ENCODE results near the gene ST7.

Gene ST7

DNA sequence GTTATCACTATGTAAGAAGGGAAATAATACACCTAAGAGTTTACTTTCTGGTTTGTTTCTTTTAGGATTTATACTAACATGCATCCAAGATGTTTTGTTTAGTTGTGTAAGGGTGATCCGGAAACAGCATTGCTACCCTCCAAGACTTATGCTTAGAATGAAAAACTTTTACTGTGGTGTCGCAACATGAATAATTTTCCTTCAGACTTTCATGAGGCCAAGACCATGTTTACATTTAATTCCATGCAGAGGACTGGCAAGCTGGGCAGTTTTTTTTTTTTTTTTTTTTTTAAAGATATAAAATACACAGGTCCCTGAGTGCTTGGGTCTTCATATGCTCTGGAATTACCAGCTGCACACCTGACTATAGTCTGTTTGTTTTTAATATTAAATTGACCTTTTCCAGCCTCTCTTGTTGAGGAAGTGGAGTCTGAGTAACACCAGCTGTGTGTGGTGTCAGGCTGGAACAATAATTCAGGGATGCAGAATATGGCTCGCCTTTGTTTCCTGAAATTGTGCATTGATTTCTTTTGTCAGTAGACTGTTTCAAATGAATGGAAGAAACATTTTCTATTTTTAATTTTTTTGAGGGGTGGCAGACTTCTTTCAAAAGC lies 81.7 kb downstream of the ST7 start:
- DNase-seq: no peak

DNA sequence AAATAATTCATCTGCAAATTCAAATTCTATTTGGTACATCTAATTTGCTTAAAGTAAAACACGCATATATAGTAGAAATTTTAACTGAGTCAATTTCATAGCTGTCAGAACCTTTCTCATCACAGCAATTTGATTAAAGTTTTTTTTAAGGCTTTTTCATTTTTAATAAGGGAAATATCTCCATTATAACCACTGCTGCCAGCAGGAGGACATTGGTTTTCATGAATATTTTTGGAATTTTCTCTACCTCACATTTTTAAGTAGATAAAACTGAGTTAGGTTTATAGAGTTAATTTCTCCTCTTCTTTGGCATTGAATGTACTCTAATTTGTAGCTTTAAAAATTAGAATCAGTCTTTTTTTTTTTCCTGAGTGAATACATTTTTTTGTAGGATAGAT lies 82.2 kb downstream of the ST7 start:
- no peak for DNase-seq

DNA sequence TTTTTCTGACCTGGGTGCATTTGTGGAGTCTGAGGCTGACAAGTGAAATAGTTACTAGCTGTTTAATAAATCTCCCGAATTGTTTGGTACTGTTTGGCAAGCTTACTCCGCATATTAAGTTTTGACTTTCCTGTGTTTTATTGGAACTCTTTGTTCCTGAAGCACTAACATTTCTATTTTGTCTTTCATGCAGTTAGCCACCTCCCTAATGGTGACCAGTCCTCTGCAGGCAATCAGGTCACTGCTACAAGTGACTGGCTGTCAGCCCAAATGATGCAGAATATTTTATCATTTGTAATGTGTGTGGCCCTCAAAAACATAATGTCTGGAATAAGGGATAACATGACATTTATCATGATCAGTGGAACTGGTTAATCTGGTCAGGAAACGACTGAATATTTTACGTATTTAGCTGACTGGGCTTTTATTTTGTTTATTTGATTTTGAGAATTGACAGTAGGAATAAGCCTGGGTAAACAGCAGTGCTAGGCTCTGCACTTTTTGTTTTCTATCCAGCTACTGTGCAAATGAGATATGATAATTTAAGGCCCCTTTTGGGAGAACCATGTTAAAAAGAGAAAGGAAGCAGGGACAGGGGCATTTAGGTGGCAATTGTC lies 82.9 kb downstream of the ST7 start:
- DNase-seq: no peak

DNA sequence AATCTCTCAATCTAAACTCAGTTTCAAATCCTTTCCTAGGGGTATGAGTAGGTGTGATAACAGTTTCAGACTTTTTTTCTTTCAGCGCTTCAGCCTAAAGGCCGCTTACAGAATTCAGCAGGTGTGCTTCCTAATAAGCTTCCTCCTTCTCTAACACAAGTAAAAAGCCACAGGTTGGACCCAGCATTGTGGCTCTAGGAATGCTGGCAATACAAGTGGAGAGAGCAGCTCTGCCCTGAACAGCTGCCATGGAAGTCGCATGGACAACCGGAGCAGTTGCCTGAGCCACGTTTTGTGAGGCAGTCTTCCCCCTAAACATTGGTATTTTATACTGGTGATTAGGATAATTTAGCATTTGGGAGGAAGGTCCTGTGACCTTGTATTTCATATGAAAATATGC lies 83.5 kb downstream of the ST7 start:
- DNase-seq: no peak

DNA sequence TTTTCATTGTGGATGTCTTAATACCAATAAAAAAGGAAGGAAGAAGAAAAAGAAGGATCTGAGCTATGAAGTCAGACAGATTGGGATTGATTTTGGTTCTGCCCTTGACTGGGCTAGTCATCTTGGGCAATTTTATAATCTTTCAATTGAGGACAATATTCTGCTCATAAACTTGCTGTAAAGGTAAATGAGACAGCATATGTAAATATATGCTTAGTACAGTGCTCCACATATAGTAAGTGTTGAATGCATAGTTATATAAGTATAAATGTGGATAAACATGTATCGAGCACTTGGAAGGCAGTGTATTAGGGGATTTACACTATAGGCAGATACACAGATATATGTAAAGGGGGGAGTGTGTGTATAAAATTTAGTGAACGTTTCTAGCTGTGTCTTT lies 85.1 kb downstream of the ST7 start:
- no peak for DNase-seq

DNA sequence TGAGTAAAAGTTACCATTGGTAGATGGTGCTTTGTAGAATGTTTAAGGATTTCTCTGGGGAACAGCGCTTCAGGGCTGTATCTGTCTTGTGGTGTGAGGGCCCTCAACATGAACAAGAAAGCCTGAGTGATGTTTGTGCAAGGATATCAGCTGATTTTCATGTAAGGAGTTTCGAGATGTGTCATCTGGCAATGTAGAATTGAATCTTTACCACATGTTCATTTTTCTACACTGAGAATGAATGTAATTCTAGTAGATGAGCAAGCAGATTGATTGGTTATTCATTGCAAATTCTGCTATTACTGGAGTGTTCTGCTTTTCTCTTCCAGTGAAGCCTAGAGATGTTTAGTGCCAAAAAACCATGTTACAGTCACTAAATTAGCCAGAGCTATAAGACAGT lies 87.7 kb downstream of the ST7 start:
- no peak for DNase-seq

DNA sequence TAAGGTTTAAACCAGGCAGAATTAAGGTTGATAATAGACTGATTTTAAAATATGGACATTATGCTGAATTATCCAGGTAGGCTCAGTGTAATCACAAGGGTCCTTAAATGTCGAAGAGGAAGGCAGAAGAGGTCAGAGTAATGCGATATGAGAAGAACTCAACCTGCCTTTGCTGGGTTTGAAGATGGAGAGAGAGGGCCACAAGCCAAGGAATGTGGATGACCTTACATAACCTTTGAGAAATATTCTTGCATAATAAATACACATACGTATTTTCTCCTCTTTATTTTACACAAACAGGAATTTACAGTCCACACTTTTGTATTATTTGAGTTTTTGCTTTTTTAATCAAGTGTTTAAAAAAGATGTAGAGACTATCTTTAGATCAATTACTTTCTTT lies 88.5 kb downstream of the ST7 start:
- DNase-seq: no peak

DNA sequence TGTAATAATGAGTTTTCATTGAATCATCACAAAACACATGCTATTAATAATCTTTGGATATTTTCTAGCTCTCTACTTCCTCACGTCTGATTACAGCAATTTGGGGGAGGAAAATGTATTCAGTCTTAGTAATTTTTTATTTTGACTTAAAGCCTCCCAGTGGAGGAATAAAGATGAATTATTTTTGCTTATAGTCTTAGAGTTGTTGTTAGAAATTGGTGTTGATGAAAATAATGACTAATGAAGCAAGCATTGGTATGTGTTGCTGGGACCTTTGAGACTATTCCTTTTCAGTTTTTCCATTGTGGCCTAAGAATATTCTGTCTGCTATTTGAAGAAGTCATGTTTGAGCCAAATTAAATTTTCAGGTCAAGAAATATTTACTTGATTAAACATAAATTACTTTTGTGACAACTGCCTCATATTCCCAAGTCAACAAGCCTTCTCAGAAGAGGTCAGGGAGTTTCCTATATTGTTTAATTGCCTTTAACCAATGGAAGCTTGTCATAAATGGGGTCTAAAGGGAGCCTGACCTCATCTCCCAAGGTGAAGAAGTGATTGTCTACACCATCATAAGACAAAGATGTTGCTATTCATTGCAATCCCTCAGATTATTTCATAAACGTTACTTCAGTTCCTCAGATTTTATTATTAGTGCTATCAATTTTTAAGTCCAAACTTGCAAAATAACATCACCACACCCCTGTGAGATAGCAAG lies 90.0 kb downstream of the ST7 start:
- no peak for DNase-seq

DNA sequence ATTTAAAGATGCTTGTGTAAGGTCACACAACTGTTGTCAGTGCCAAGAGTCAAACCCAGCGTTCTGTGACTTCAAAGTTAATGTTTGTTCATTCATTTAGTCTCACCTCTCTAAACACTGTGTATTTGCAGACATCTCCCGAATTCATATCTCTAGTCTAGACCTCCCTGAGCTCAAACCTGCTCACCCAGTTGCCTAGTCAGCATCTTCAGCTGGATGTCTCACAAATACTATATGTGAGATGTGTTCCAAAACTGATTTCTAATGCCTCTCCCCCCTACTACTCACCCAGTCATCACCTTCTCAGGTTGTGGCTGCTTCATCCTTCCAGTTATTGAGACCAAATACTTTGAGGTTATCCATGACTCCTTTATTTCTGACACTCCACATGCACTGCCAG lies 91.4 kb downstream of the ST7 start:
- DNase-seq: no peak

DNA sequence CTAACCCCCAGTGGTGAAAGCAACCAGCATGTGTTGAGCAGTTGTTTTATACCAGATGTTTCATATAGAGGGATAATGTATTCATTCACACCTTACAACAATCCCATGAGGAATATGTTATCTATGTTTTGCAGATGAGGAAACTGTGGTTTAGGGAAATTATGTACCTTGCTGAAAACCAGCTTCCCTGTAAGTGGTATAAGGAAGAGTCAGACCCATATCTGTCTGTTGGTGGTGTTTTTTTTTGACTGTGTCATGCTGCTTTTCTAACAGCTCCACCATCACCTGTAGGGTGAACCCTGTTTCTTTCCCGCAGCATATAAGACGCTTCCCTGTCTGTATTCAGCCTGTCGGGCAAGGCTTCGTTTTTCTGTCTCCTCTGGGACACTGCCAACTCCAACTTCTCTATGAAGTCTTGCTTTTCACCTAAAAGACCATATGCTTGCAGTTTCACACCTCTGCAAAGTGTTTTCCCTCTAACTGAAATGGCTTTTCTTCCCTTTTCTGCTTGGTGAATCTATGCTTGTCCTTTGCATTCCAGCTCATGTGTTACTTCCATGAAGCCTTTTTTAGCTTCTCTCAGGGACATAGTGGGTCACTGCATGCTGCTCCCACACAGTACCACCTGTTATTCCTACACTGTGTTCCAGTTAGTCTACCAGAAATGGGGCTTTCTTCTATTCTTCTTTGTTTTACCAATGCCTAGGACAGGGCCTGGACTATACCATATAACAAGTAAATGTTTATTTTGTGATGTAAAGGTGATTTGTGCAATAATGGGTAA lies 92.8 kb downstream of the ST7 start:
- no peak for DNase-seq

DNA sequence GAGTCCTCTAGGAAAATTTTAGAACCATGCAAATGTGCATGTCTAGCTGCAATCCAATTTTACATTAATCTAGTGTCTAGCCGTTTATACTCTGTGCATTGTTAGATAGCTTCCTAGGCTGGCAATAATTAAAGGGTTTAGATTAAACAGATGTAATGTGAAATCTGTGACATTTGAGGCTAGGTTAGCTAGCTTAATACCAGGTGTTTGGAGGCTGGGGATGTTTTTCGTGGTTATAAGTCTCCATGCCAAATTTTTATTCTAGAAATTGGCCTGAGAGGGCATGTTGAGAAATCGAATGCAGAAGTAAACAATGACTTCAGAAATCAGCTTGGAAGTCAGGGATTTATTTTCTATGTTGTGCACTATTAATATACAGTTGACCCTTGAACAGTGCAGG lies 94.2 kb downstream of the ST7 start:
- DNase-seq: no peak

DNA sequence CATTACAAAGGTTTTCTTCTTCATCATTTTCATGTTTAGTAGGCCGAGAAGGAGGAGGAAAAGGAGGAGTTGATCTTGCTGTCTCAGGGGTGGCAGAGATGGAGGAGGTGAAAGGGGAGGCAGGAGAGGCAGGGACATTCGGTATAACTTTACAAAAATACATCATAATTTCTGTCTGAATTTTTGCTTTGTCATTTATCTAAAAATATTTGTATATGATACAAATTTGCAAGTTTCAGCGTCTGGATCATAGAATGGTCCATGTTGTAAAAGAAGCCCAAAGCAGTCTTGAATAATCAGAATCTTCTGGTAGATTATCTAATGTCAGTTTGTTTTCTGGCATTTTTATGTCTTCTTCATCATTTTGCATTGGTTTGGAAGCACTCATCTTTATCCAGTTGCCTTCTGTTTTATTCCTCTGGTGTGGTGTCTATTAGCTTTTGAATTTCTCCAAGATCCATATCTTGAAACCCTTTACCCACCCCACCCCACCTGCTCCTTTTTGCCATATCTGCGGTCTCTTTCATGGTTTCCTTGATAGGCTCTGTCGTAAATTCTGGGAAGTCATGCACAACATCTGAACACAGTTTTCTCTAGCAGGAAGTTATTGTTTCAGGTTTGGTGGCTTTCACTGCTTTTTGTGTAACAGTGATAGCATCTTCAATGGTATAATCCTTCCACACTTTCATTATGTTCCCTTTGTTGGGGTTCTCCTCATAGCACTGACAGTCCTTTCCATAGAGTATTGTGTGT lies 95.0 kb downstream of the ST7 start:
- DNase-seq: no peak

DNA sequence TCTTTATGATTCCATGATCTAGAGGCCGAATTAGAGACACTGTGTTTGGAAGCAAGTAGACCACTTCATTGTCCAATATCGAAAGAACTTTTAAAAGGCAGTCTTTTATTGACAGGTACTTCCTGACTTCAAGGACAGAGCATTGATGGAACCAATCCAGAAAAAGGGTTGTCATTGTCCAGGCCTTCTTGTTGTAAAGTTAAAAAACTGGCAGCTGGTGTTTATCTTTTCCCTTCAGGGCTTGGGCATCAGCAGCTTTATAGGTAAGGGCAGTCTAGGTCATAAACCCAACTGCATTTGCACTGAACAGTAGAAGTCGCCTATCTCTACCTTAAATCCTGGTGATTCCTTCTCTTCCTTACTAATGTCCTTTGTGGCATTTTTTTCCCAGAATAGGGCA lies 95.6 kb downstream of the ST7 start:
- no peak for DNase-seq

DNA sequence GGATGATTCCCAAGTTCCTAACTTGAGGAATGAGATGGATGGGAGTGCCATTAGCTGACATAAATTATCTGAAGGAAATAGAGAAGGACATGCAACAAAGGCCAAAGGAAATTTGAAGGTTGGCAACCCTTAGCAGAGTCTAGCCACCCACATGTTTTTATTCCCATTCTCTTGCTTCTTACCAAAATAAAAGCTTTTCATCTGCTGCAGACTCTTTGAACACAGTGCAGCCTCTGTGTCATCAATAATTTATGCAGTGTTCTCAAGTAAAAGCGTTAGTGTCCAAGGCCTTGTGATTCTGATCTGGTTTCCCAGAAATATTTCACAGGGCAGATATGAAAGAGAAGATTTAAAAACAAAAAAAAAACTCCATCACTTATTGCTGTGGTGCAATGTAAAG lies 98.5 kb downstream of the ST7 start:
- DNase-seq: peak; percentile 10

DNA sequence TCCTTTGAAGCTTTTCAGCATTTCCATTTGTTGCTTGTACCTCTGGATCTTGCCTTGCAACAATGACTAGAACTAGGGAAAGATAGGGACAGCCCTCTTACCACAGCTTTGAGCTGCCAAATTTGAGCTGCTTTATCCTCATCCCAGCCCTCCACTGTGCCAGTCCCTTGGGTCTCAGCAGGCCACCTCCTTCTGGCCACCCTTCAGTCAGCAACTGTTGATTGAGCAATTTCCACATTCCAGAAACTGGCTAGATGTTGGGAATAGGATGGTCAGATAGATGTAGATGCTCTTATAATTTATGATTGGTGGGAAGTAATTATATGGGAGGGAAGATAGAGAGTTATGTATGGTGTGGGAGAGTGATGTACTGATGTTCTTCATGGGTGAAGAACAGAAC lies 100.1 kb downstream of the ST7 start:
- DNase-seq: no peak

DNA sequence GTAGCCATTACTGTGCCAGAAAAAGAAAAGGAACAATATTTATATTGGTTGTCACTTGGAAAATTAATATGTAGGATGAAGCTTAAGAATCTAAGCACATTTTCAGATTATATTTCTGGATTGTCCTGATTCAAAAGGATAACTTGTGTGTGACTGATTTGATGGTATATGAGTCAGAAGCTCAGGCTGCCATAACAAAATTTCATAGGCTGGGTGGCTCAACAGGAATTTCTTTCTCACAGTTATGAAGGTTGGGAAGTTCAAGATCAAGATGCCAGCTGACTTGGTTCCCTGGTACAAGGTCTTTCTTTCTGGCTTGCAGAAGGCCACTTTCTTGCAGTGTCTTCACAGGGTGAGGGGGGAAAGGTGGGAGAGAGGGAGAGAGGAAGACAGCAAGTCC lies 108.5 kb downstream of the ST7 start:
- DNase-seq: peak; percentile 11

DNA sequence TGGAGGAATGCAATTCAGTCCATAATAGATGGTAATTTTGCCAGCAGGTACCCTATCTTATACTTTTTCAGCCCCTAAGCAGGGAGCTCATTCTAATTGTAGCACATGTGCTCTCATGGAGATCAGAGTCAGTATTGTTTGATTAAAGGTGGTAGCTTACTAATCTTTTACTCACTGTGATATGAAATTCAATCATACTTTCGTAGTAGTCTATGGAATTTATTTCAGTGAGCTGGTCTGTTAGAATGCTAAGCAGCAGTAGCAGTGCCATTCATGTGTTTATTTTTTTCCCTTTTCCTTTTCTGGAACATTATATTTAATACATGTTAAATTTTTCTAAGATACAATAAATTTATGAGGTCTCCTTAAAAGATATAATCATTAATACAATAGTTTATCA lies 109.0 kb downstream of the ST7 start:
- DNase-seq: no peak

DNA sequence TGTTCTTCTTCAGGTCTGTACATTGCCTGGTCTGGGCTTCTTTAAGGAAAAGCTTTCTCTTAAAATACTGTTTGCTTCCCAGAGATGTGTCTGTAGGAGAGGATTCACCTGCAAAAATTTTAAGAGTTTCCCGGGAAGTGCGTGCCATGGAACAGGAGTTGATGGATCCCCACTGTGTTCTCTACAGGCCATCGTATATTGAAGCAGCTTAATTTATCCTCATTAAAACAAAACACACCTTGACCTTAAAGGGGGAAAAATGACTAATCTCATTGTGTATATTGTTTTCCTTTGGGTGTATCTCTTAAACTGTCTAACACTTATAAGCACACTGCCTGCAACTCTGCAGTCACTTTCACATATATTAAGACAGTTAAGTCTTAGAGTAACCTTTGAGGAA lies 111.4 kb downstream of the ST7 start:
- DNase-seq: no peak

DNA sequence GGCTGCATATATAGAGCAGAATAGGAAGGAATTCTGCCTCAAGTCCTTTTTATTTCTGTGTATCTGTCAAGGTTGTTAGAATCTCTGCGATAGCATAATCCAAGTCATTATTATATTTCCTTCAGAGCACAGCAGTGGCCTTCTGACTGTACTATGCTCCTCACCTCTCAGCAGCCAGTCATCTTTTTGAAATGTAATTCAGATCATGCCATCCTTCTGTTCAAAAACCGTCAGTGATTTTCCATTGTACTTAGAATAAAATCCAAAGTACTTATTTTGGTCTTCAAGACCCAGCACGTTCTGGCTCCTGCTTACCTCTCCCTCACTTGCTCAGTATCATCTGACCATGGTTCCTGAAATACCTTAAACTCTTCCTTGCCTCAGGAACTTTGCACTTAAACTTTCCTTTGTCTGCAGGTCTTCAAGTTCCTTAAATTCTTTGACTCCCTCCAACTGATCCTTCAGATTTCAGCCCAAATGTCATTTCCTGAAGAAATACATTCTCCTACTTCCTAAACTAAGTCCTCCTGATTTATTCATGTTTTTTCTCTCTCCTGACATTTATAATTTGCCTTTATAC lies 112.4 kb downstream of the ST7 start:
- no peak for DNase-seq

DNA sequence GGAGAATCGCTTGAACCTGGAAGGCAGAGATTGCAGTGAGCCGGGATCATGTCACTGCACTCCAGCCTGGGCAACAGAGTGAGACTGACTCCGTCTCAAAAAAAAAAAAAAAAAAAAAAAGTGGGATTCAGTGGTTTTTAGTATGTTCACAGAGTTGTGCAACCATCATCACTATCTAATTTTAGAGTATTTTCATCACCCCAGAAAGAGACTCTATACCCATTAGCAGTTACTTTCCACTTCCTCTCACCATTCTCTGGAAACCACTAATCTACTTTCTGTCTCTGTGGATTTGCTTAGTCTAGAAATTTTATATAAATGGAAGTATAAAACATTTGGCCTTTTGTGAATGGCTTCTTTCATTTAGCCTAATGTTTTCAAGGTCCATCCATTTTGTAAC lies 113.4 kb downstream of the ST7 start:
- no peak for DNase-seq

DNA sequence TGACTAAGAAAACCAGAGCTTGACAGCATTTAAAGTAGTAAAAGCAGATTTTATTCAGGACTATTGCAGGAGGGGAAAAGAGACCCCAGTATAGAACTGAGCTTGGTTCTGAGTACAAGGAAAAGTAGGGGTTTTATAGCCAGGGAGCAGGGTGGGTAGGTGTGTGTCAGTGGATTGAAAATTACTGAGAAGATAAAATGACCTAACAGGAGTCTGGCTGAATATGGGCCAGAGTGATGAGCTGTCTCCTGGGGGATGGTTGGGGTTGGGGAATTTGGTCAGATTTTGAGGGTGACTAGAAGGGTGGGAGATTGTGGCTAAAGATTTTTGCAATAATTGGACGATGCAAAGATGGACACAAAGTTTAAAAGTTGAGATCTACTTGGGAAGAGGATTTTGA lies 114.0 kb downstream of the ST7 start:
- no peak for DNase-seq

DNA sequence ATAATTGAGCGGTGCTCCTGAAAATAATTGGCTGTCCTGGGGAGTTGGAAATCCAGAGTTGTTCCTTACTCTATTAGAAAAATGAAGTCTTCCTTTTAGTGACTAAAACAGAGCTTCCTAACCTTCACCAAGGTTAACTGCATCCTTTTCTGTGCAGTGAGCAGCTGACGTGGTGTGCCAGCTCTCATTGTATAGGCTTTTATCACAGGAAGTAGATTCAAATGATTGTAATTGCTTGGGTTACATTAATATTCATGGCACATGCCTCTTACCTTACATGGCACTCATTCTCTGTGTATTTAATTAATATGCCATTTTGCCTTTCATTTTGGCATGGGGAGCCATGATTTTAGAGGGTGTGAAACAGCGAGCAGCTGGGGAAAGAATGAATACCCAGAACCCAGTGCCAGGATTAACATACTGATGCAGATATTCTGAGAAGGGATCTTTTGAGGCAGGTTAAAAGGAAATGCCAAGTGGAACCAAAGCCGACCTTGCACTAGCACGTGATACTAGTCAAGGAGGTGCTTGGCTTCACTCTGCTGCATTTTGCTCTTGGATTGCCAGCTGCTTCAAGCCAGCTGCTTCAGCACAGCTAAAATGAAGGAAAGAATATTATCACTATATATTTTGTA lies 115.3 kb downstream of the ST7 start:
- no peak for DNase-seq

Measured in kidney glomerular epithelial cell (primary cell).